ENCODE data around the gene ADISSP.

GRCh38 chr20:3710011-3710466 is 57.5 kb downstream of the ADISSP start:
- no peak for TF ChIP-seq EZH2 (IDR thresholded peaks at IDR 0.05; ENCODE audit: borderline replicate concordance, insufficient read depth, low read depth, low read length, poor library complexity, severe bottlenecking)
- TF ChIP-seq, protein P1, sequence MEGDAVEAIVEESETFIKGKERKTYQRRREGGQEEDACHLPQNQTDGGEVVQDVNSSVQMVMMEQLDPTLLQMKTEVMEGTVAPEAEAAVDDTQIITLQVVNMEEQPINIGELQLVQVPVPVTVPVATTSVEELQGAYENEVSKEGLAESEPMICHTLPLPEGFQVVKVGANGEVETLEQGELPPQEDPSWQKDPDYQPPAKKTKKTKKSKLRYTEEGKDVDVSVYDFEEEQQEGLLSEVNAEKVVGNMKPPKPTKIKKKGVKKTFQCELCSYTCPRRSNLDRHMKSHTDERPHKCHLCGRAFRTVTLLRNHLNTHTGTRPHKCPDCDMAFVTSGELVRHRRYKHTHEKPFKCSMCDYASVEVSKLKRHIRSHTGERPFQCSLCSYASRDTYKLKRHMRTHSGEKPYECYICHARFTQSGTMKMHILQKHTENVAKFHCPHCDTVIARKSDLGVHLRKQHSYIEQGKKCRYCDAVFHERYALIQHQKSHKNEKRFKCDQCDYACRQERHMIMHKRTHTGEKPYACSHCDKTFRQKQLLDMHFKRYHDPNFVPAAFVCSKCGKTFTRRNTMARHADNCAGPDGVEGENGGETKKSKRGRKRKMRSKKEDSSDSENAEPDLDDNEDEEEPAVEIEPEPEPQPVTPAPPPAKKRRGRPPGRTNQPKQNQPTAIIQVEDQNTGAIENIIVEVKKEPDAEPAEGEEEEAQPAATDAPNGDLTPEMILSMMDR (IDR thresholded peaks at IDR 0.05): no peak

Data from B cell (primary cell).